NT2/D1 (cell line): ENCODE results near the gene ZNRF1.

Source experiments
- DNase-seq: peaks from one replicate; pipeline ENCODE4 v3.0.0-alpha.2; 2011; ENCODE audit warnings: low read depth, low spot score
- H3K27me3 ChIP-seq: 2 replicates; pipeline ENCODE4 v1.6.0; 2011; ENCODE audit warnings: mild to moderate bottlenecking; ENCODE audit not compliant: insufficient read length, insufficient read depth
- H3K36me3 ChIP-seq: 2 replicates; pipeline ENCODE4 v1.6.1; 2011; ENCODE audit warnings: mild to moderate bottlenecking, low read length, mixed read lengths; ENCODE audit not compliant: insufficient read depth, insufficient read length
- H3K4me1 ChIP-seq: 2 replicates; pipeline ENCODE4 v1.5.1; 2011; ENCODE audit not compliant: insufficient read depth, insufficient read length
- H3K4me3 ChIP-seq: 2 replicates; pipeline ENCODE4 v1.5.1; 2011; ENCODE audit warnings: low read depth; ENCODE audit not compliant: insufficient read length
- H3K9ac ChIP-seq: 2 replicates; pipeline ENCODE4 v1.6.0; 2011; ENCODE audit warnings: low read depth; ENCODE audit not compliant: insufficient read length
- H3K9me3 ChIP-seq: 2 replicates; pipeline ENCODE4 v1.5.1; 2011; ENCODE audit warnings: mild to moderate bottlenecking, low read length; ENCODE audit not compliant: insufficient read depth
- SUZ12 ChIP-seq: IDR thresholded peaks from 2 replicates; pipeline ENCODE4 v1.6.1; 2011; ENCODE audit not compliant: insufficient read length, insufficient read depth; ENCODE audit errors: extremely low read depth
- YY1 ChIP-seq: IDR thresholded peaks from 2 replicates; pipeline ENCODE4 v1.6.1; 2011; ENCODE audit not compliant: insufficient read length, insufficient read depth
- ZNF274 ChIP-seq: IDR thresholded peaks from 2 replicates; pipeline ENCODE4 v1.6.1; 2011; ENCODE audit warnings: mild to moderate bottlenecking, low read depth, low read length

ZNRF1 gene

DNA sequence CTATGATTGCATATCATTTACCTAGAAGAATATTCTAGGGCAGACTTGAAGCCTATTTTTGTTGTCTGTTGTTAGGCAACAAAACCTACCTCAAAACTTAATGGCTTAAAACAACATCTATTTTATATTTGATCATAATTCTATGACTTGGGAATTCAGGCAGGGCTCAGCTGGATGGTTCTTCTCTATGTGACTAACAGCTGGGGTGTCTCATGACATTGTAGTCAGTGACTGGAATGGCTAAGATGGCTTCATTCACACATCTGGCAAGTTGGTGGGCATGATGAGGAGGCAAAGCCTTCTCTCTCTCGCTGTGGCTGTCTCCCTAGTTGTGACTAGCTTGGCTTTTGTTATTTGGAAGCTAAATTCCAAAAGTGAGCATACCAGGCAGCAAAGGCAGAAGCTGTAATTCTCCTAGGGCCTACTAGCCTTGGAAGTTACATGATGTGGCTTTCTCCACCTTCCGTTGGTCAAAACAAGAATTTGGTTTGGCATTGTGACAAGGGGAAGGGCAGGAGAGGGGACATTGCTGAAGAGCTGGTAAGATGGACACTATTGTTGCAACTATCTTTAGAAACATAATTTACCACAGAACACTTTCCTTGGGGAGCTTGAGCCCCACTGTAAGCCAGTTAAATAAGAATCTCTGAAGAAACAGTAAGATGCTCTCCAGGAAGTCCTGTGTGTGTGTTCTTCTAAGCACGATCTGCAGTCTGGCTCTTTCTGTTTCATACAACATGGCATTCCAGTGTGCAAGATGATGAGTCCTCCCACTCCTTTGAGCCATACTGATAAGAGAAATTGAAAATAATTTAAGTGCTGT lies 39.4 kb downstream of the ZNRF1 start:
- DNase-seq, result no peak
- no peak overlapping the region for H3K9ac ChIP-seq
- H3K9me3 ChIP-seq, result peaks cover 17% of the 10 kb centered on the region; the same call in 1 of the 2 replicates

DNA sequence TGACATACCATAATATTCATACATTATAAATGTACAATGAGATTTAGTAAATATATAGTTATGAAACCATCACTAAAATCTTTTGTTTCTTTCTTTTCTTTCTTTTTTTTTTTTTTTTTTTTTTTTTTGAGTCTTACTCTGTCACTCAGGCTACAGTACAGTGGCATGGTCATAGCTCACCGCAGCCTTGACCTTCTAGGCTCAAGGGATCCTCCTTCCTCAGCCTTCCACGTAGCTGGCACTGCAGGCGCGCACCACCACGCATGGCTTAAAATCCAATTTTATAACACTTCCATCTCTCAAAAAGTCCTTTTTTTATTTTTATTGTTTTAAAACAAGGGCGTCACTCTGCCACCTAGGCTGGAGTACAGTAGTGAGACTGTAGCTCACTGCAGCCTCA lies 41.1 kb downstream of the ZNRF1 start:
- H3K36me3 ChIP-seq, result no peaks in the 10 kb centered on the region
- no peaks in the 10 kb centered on the region for H3K4me1 ChIP-seq
- no peak overlapping the region for H3K4me3 ChIP-seq
- no peak overlapping the region for H3K9ac ChIP-seq
- no peak for TF ChIP-seq SUZ12
- TF ChIP-seq ZNF274, result no peak
- TF ChIP-seq YY1, result no peak
- H3K27me3 ChIP-seq, result no peaks in the 10 kb centered on the region
- no peak for DNase-seq
- H3K9me3 ChIP-seq, result peaks cover 17% of the 10 kb centered on the region; the same call in 1 of the 2 replicates

More for the DNA sequence above, 39.4 kb downstream of the ZNRF1 start:
- Histone ChIP-seq H3K4me3 (no peak overlapping the region), H3K4me1 (no peaks in the 10 kb centered on the region), H3K27me3 (no peaks in the 10 kb centered on the region), H3K36me3 (no peaks in the 10 kb centered on the region)
- TF ChIP-seq ZNF274 (no peak), YY1 (no peak), SUZ12 (no peak)

DNA sequence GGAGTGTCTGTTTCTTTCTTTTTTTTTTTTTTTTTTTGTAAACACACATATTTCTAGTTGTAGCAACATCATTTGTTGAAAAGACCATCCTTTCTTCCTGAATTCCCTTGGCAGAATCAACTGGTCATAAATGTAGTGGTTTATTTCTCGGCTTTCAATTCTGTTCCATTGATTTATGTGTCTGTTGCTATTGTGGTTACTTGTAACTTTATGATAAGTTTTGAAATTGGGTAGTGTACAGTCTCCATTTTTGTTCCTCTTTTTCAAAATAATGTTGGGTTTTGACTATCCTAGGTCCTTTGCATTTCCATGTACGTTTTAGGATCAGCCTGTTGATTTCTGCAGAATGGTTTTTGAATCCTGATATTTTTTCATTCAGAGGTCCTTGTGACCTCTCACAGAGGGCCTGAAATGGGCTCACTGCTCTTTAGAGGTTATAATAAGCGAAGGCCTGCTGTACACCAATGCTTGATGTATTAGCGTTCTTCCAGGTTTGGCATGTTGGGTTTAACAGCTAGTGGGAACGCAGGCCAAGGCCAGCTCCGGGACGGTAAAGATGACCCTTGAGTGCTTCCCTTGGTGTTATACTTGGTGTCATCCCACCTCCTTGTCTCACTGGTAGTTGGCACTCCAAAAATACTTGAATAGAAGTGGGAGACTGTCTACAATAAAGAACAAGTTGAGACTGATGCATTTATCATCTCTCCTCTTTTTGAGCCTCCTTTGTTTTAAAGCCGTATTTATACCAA lies 43.8 kb downstream of the ZNRF1 start:
- Histone ChIP-seq H3K27me3 (no peaks in the 10 kb centered on the region), H3K36me3 (no peaks in the 10 kb centered on the region), H3K4me3 (no peak overlapping the region), H3K4me1 (no peaks in the 10 kb centered on the region), H3K9ac (no peak overlapping the region), H3K9me3 (peaks cover 11% of the 10 kb centered on the region; the same call in 1 of the 2 replicates)
- TF ChIP-seq SUZ12 (no peak), YY1 (no peak), ZNF274 (no peak)
- DNase-seq, result no peak

DNA sequence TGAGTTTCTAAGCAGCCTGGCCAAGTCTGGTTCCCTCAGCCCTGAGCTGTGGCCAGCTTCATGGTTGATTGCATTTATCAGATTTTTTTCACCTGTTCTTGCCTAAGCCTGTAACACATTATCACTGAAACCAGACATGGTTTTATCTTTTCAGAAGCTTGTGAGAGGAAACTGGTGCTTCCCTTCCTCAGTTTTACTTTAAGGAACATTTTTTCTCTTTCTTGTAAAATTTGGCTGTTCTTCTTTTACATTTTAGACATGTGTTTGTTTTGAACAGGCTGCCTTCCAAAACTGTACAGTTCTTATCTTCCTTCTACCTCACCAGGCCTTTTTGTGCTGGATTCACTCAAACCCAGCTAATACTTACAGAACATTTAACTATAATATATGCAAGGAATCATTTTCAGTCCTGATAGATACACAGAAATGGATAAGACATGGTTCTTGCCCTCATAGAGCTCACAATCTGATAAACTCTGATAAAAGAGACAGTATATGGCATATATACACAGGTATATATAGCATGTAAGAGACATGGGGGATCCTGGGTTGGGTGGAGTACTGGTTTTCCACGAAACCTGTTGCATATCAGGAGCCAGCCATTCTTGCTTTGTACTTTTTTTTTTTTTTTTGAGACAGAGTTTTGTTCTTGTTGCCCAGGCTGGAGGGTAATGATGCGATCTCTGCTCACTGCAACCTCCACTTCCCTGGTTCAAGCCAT lies 44.5 kb downstream of the ZNRF1 start:
- H3K9ac ChIP-seq, result no peak overlapping the region
- no peak overlapping the region for H3K4me3 ChIP-seq
- H3K27me3 ChIP-seq, result no peaks in the 10 kb centered on the region
- no peaks in the 10 kb centered on the region for H3K4me1 ChIP-seq
- H3K36me3 ChIP-seq, result no peaks in the 10 kb centered on the region
- DNase-seq, result no peak
- TF ChIP-seq ZNF274 (no peak), SUZ12 (no peak), YY1 (no peak)
- H3K9me3 ChIP-seq, result peaks cover 4% of the 10 kb centered on the region; the same call in 1 of the 2 replicates

DNA sequence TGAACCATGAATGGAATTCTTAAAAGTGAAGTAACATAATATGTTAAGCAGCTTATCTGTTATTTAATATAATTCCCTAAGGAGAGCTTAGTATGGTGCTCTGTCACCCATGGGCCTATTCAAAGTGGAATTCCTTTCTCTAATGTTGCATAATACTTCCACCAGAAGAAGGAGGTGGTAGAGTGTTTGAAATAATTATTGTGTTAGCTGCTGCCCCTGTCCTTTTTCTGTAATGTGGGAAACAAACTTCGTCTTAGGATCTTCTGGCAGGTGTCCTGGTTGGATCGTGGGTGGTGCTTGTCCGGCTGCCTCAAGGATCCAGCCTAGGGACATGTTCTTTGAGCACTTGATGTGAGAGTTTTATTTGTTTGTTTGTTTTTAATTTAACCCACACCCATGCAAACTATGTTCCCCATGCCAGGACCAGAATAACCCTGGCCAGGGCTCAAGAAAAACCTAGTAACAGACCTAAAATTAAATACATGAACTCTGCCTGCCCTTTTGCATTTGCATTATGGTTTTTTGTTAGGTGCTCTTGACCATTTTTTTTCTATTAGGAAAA lies 46.1 kb downstream of the ZNRF1 start:
- H3K4me3 ChIP-seq, result no peak overlapping the region
- no peaks in the 10 kb centered on the region for H3K36me3 ChIP-seq
- no peaks in the 10 kb centered on the region for H3K27me3 ChIP-seq
- no peaks in the 10 kb centered on the region for H3K9me3 ChIP-seq
- TF ChIP-seq ZNF274 (no peak), SUZ12 (no peak), YY1 (no peak)
- H3K4me1 ChIP-seq, result no peaks in the 10 kb centered on the region
- H3K9ac ChIP-seq, result no peak overlapping the region
- DNase-seq, result no peak

DNA sequence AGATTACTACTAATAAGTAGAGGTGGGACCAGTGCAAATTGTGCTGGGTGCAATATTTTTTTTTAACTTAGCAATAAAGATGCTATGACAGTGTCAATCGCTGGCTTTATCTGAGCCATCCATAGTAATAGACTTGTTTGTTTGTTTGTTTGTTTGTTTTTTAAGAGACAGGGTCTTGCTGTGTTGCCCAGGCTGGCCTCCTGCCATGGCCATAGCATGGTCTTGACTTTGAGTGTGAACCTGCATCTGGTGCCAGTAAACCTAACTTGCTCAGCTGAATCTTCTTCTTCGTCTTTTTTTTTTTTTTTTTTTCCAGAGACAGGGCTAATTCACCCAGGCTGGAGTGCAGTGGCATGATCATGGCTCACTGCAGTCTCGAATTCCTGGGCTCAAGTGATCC lies 46.6 kb downstream of the ZNRF1 start:
- no peaks in the 10 kb centered on the region for H3K36me3 ChIP-seq
- H3K9me3 ChIP-seq, result no peaks in the 10 kb centered on the region
- TF ChIP-seq ZNF274 (no peak), YY1 (no peak), SUZ12 (no peak)
- no peaks in the 10 kb centered on the region for H3K27me3 ChIP-seq
- no peak overlapping the region for H3K4me3 ChIP-seq
- no peaks in the 10 kb centered on the region for H3K4me1 ChIP-seq
- H3K9ac ChIP-seq, result no peak overlapping the region
- DNase-seq, result no peak

DNA sequence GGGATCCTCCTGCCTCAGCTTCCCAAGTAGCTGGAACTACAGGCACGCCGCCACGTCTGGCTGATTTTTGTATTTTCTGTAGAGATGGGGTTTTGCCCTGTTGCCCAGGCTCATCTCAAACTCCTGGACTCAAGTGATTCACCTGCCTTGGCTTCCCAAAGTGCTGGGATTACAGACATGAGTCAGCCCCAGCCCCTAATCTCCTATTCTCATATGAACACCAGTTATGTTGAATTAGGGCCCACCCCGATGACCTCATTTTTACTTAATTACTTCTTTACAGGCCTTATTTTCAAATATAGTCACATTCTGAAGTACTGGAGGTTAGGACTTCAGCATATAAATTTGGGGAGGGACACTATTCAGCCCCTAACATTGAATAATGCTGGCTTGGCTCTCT lies 49.2 kb downstream of the ZNRF1 start:
- Histone ChIP-seq H3K27me3 (no peaks in the 10 kb centered on the region), H3K4me1 (no peaks in the 10 kb centered on the region), H3K36me3 (no peaks in the 10 kb centered on the region), H3K4me3 (no peak overlapping the region), H3K9me3 (no peaks in the 10 kb centered on the region), H3K9ac (no peak overlapping the region)
- TF ChIP-seq YY1 (no peak), SUZ12 (no peak), ZNF274 (no peak)
- no peak for DNase-seq
